Left lung (tissue), 10 donors: Measurements from ENCODE around the gene CASTOR1. TPM values are rescaled to one million over a fixed set of nuclear protein-coding genes. Genes with fewer than 3 reads are reported as not detected.
A peak's percentile ranks its signal among the peaks of the same experiment; 100 is the strongest.

Experiments
- ATAC-seq: fragments of 200-7000 bp; cut with Tn5 transposase; one replicate; pipeline ENCODE4 v1.9.1; 2020; ENCODE audit warnings: moderate library complexity
- DNase-seq, 4 donors: peaks; one replicate each; pipeline ENCODE4 v3.0.0-alpha.2; 2013 to 2020
- H3K27ac ChIP-seq, 2 donors: fragments of 200-600 bp; sonication (generic) in 1 of 2; one replicate each; pipeline versions ENCODE4 v1.5.0 to v1.8.0; 2020 to 2021
- H3K27me3 ChIP-seq, 2 donors: fragments of 200-600 bp; sonication (generic) in 1 of 2; one replicate each; pipeline versions ENCODE4 v1.5.0 to v1.8.0; 2020 to 2021
- H3K36me3 ChIP-seq, 2 donors: fragments of 200-600 bp; sonication (generic) in 1 of 2; one replicate each; pipeline versions ENCODE4 v1.5.0 to v1.8.0; 2020 to 2021
- H3K4me1 ChIP-seq, 2 donors: fragments of 200-600 bp; one replicate each; pipeline ENCODE4 v1.8.0; 2021
- H3K4me3 ChIP-seq, 2 donors: fragments of 200-600 bp; sonication (generic) in 1 of 2; one replicate each; pipeline versions ENCODE4 v1.5.0 to v1.8.0; 2020 to 2021; ENCODE audit warnings: mild to moderate bottlenecking in 1 of 2
- H3K9me3 ChIP-seq, 2 donors: fragments of 200-600 bp; sonication (generic) in 1 of 2; one replicate each; pipeline versions ENCODE4 v1.5.0 to v1.8.0; 2020 to 2021
- CTCF ChIP-seq, 2 donors: fragments of 200-600 bp; sonication (generic) in 1 of 2; IDR thresholded peaks; one replicate each; pipeline versions ENCODE4 v1.5.0 to v1.8.0; 2021; ENCODE audit warnings: antibody characterized with exemption in 2 of 2
- intact Hi-C, 2 donors: fragments of 100-400 bp; cut with DNase I; formaldehyde crosslinking; loops; one replicate each; pipeline versions ENCODE4 v1.11.2 to v1.14.2; 2022
- polyA plus RNA-seq, 6 donors: library from polyadenylated mRNA; unstranded; fragments of 120-200 nt; gene quantifications; one replicate each; pipeline ENCODE4 v1.2.1, GENCODE V29; 2013; ENCODE audit not compliant: insufficient read length in 6 of 6
- total RNA-seq, 2 donors: library from RNA; stranded (reverse); fragmentation: NEBNext Ultra II Directional; extraction: Animal tissue kit (Norgen Biotek cat#: 25700); gene quantifications; one replicate each; pipeline ENCODE4 v1.2.1, GENCODE V29; 2021
- donor health status: DM: no; HTN: yes; CAD: no.
- donor health status: DM: no; HTN: no; CAD: no.

CASTOR1 gene
- total and polyA plus RNA-seq, 8 donors = 10.7 to 16.7 (median 14.4) TPM

- H3K36me3 ChIP-seq = peaks cover 6 to 100% of the 10 kb centered on the region in 2 donors
- ATAC-seq (no peak), DNase-seq (no peak)
- H3K4me3 ChIP-seq = no peak overlapping the region
- no peak for TF ChIP-seq CTCF (IDR thresholded peaks at IDR 0.05)
- H3K9me3 ChIP-seq = no peaks in the 10 kb centered on the region
- H3K27ac ChIP-seq = no peak overlapping the region
- intact Hi-C loops = no loop called here
- H3K4me1 ChIP-seq = no peaks in the 10 kb centered on the region
- H3K27me3 ChIP-seq = no peaks in the 10 kb centered on the region
These were observed 47.6 kb upstream of the CASTOR1 start for GRCh38 chr22:30336752-30337460.

- intact Hi-C loops = no loop called here
- Histone ChIP-seq H3K27ac (no peak overlapping the region), H3K36me3 (peaks cover 6 to 100% of the 10 kb centered on the region in 2 donors), H3K9me3 (no peaks in the 10 kb centered on the region), H3K4me3 (no peak overlapping the region), H3K4me1 (no peaks in the 10 kb centered on the region), H3K27me3 (no peaks in the 10 kb centered on the region)
- ATAC-seq (no peak), DNase-seq (no peak)
- TF ChIP-seq CTCF (IDR thresholded peaks at IDR 0.05) = no peak
These were observed 45.9 kb upstream of the CASTOR1 start for GRCh38 chr22:30335236-30335635.

- TF ChIP-seq CTCF (IDR thresholded peaks at IDR 0.05) = no peak
- no peak overlapping the region for H3K27ac ChIP-seq
- ATAC-seq (no peak), DNase-seq (peak in 1 of 4 donors; percentile 23)
- intact Hi-C loops = no loop called here
- H3K9me3 ChIP-seq = no peaks in the 10 kb centered on the region
- H3K36me3 ChIP-seq = peaks cover 6 to 100% of the 10 kb centered on the region in 2 donors
- H3K4me3 ChIP-seq = no peak overlapping the region
- H3K27me3 ChIP-seq = no peaks in the 10 kb centered on the region
- no peaks in the 10 kb centered on the region for H3K4me1 ChIP-seq
These were observed 45.3 kb upstream of the CASTOR1 start for GRCh38 chr22:30334646-30335045.

GRCh38 chr22:30333707-30334087, 44.4 kb upstream of the CASTOR1 start:
- no peak for TF ChIP-seq CTCF (IDR thresholded peaks at IDR 0.05)
- H3K36me3 ChIP-seq = peaks cover 6 to 100% of the 10 kb centered on the region in 2 donors

GRCh38 chr22:30332994-30333706, 43.8 kb upstream of the CASTOR1 start:
- DNase-seq = no peak
- H3K27ac ChIP-seq = no peak overlapping the region

More at GRCh38 chr22:30333707-30334087, 44.4 kb upstream of the CASTOR1 start:
- ATAC-seq = no peak
- Histone ChIP-seq H3K4me1 (no peaks in the 10 kb centered on the region), H3K27ac (no peak overlapping the region), H3K27me3 (no peaks in the 10 kb centered on the region), H3K4me3 (no peak overlapping the region), H3K9me3 (no peaks in the 10 kb centered on the region)
- DNase-seq = no peak
- intact Hi-C loops = no loop called here

More at GRCh38 chr22:30332994-30333706, 43.8 kb upstream of the CASTOR1 start:
- Histone ChIP-seq H3K36me3 (peaks cover 6 to 97% of the 10 kb centered on the region in 2 donors), H3K4me3 (no peak overlapping the region), H3K27me3 (no peaks in the 10 kb centered on the region), H3K4me1 (no peaks in the 10 kb centered on the region), H3K9me3 (no peaks in the 10 kb centered on the region)
- intact Hi-C loops = no loop called here
- no peak for TF ChIP-seq CTCF (IDR thresholded peaks at IDR 0.05)
- no peak for ATAC-seq
